ENCODE results near the gene LETM1.

LETM1 gene

GRCh38 chr4:1831331-1831730 is 24.6 kb downstream of the LETM1 start:
- DNase-seq (ENCODE audit: low read depth), result no peak
- TF ChIP-seq CTCF (IDR thresholded peaks at IDR 0.05; ENCODE audit: control insufficient read depth, extremely low read depth, insufficient read depth), result no peak
- H3K4me3 ChIP-seq (ENCODE audit: low read depth, low read length), result no peak overlapping the region

GRCh38 chr4:1830642-1831228 is 25.2 kb downstream of the LETM1 start:
- DNase-seq (ENCODE audit: low read depth), result no peak
- H3K4me3 ChIP-seq (ENCODE audit: low read depth, low read length), result no peak overlapping the region
- no peak for TF ChIP-seq CTCF (IDR thresholded peaks at IDR 0.05; ENCODE audit: control insufficient read depth, extremely low read depth, insufficient read depth)

- H3K4me3 ChIP-seq (ENCODE audit: low read depth, low read length), result no peak overlapping the region
- no peak for DNase-seq (ENCODE audit: low read depth)
- TF ChIP-seq CTCF (IDR thresholded peaks at IDR 0.05; ENCODE audit: control insufficient read depth, extremely low read depth, insufficient read depth), result no peak
Measured at GRCh38 chr4:1830234-1830633, 25.7 kb downstream of the LETM1 start.

- H3K4me3 ChIP-seq (ENCODE audit: low read depth, low read length), result no peak overlapping the region
- no peak for DNase-seq (ENCODE audit: low read depth)
- TF ChIP-seq CTCF (IDR thresholded peaks at IDR 0.05; ENCODE audit: control insufficient read depth, extremely low read depth, insufficient read depth), result no peak
Measured at GRCh38 chr4:1826531-1827350, 29.2 kb downstream of the LETM1 start.

- no peak for DNase-seq (ENCODE audit: low read depth)
- TF ChIP-seq CTCF (IDR thresholded peaks at IDR 0.05; ENCODE audit: control insufficient read depth, extremely low read depth, insufficient read depth), result no peak
- no peak overlapping the region for H3K4me3 ChIP-seq (ENCODE audit: low read depth, low read length)
Measured at GRCh38 chr4:1825326-1825725, 30.6 kb downstream of the LETM1 start.

- H3K4me3 ChIP-seq (ENCODE audit: low read depth, low read length), result no peak overlapping the region
- DNase-seq (ENCODE audit: low read depth), result no peak
- no peak for TF ChIP-seq CTCF (IDR thresholded peaks at IDR 0.05; ENCODE audit: control insufficient read depth, extremely low read depth, insufficient read depth)
Measured at GRCh38 chr4:1824746-1825145, 31.2 kb downstream of the LETM1 start.

Data from LNCaP clone FGC (cell line).